GM12892 (cell line): ENCODE measurements around the gene PTPRN2.
"Not testable (repeated sequence)": the region's sequence is repeated elsewhere in the genome, so short reads cannot be mapped to it uniquely, and the experiment has no call there.

ENCODE experiments used
- DNase-seq: peaks from one replicate; pipeline ENCODE4 v3.0.0; 2011; ENCODE audit not compliant: insufficient read length
- FAIRE-seq: peaks from 2 replicates; lab custom pipeline; 2011; peaks lifted over from hg19 to GRCh38; lab: Jason Lieb, UNC
- POLR2A ChIP-seq: IDR thresholded peaks from 2 replicates; pipeline ENCODE4 v1.6.1; 2011; ENCODE audit warnings: low read depth, low read length, control low read depth
- POLR2AphosphoS5 ChIP-seq: IDR thresholded peaks from 2 replicates; pipeline ENCODE4 v1.6.1; 2011; ENCODE audit warnings: low read depth, low read length, control low read depth
- TAF1 ChIP-seq: IDR thresholded peaks from 2 replicates; pipeline ENCODE4 v1.6.1; 2011; ENCODE audit warnings: low read depth, mild to moderate bottlenecking, control low read depth, low read length, borderline replicate concordance

Gene PTPRN2

GRCh38 chr7:157898261-157898660 is 689.4 kb downstream of the PTPRN2 start:
- TF ChIP-seq POLR2AphosphoS5 (no peak), POLR2A (no peak), TAF1 (no peak)
- no peak for FAIRE-seq
- no peak for DNase-seq

GRCh38 chr7:157897681-157898080 is 689.9 kb downstream of the PTPRN2 start:
- no peak for FAIRE-seq
- no peak for TF ChIP-seq POLR2AphosphoS5
- no peak for TF ChIP-seq POLR2A
- TF ChIP-seq TAF1, result no peak
- DNase-seq, result no peak

GRCh38 chr7:157896774-157897555 is 690.7 kb downstream of the PTPRN2 start:
- no peak for TF ChIP-seq POLR2A
- TF ChIP-seq POLR2AphosphoS5, result no peak
- no peak for TF ChIP-seq TAF1
- no peak for FAIRE-seq

GRCh38 chr7:157896376-157896675 is 691.3 kb downstream of the PTPRN2 start:
- DNase-seq, result not testable (repeated sequence)

More at GRCh38 chr7:157896774-157897555, 690.7 kb downstream of the PTPRN2 start:
- DNase-seq, result no peak

GRCh38 chr7:157895520-157896375 is 691.9 kb downstream of the PTPRN2 start:
- TF ChIP-seq POLR2AphosphoS5 (no peak), POLR2A (no peak), TAF1 (no peak)
- no peak for DNase-seq
- no peak for FAIRE-seq

More at GRCh38 chr7:157896376-157896675, 691.3 kb downstream of the PTPRN2 start:
- FAIRE-seq, result not testable (repeated sequence)

DNA sequence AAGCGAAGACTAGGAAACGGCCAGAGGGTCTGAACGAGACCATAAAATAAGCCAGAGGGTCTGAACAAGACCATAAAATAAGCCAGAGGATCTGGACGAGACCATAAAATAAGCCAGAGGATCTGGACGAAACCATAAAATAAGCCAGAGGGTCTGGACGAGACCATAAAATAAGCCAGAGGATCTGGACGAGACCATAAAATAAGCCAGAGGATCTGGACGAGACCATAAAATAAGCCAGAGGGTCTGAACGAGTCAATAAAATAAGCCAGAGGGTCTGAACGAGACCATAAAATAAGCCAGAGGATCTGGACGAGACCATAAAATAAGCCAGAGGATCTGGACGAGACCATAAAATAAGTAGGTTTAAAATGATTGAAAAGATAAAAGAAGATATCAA is 692.5 kb downstream of the PTPRN2 start:
- FAIRE-seq, result not testable (repeated sequence)

DNA sequence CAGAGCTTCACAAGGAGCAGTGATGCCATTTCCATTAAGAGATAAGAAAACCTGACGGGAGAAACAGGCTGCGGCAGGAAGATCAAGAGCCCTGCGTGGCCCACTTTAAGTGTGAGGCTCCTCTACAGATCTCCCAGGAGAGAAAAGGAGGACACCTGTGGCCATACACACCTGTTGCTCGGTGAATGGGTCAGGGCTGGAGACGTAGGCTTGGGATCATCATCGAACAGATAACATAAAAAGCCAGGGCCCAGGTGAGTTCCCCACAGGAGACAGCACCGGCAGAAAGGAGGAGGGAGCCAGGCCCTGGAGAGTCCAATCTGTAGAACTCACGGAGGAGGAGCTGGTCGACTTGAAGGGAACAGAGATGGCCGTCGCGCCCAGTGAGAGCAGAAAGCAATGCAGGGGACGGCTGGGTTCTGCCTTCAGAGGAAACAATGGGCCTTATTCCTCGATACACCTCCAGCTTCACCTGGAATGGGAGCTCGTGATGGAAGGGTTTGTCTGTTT is 694.0 kb downstream of the PTPRN2 start:
- TF ChIP-seq POLR2A (no peak), TAF1 (no peak), POLR2AphosphoS5 (no peak)
- no peak for DNase-seq
- FAIRE-seq, result no peak

More for the DNA sequence above, 692.5 kb downstream of the PTPRN2 start:
- not testable (repeated sequence) for DNase-seq

DNA sequence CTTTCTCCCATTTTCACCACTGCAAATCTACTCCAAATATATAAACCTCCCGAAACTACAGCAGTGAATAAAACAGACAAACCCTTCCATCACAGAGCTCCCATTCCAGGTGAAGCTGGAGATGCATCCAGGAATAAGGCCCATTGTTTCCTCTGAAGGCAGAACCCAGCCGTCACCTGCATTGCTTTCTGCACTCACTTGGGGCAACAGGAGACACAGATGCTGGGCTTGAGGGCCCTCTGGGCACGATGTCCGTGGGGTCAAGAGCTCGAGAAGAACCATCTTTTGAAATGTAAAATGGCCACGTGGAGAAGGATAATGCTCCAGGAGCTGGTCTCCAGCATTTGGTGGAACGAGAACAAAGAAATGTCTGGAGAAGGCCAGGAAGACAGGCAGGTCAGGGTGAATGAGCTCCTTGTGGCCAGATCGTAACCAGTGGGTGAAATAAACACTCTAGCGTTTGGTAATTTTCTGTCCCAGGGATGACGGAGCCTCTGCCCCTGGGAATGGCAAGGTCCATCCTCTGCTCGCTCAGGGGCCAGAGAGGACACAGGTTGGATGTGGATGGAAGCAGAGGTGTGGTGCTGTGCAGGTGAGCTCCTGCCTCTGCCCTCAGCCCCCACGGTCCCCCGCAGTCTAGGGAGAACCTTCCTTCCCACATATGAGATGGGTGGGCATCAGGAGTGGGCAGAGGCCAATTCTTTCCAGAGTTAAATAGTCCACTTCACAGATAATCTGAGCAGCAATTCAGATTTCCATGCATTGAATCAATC is 694.7 kb downstream of the PTPRN2 start:
- DNase-seq (no peak), FAIRE-seq (no peak)
- TF ChIP-seq TAF1 (no peak), POLR2AphosphoS5 (no peak), POLR2A (no peak)

GRCh38 chr7:157890921-157891401 is 696.7 kb downstream of the PTPRN2 start:
- DNase-seq (no peak), FAIRE-seq (no peak)
- TF ChIP-seq TAF1, result no peak
- TF ChIP-seq POLR2A, result no peak
- no peak for TF ChIP-seq POLR2AphosphoS5

- FAIRE-seq (no peak), DNase-seq (no peak)
- TF ChIP-seq POLR2AphosphoS5, result no peak
- no peak for TF ChIP-seq TAF1
- no peak for TF ChIP-seq POLR2A
Observed at GRCh38 chr7:157889480-157889879, 698.1 kb downstream of the PTPRN2 start.

DNA sequence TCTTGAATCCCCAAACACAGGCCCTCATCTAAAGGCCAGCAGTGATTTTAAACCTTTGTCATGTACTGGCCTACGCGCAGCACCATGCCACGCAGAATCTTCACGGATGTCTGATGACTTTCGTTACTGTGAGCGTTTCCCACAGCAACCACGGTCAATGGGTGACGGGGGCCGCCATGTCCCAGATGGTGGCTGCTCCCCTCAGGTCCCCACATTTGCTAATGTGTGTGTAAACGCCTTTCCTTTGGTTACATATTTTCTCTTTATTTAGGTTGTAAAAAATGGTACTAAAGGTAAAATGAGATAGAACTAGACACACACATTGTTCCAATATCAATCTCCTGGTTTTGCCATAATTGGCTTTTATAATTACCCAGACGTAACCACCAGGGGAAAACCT is 699.0 kb downstream of the PTPRN2 start:
- TF ChIP-seq POLR2A (no peak), TAF1 (no peak), POLR2AphosphoS5 (no peak)
- FAIRE-seq (no peak), DNase-seq (no peak)
